ENCODE results near the gene TTC3.
"Not testable (repeated sequence)": the region's sequence is repeated elsewhere in the genome, so short reads cannot be mapped to it uniquely, and the experiment has no call there.

Gene TTC3

GRCh38 chr21:37072988-37073416 is at the start of gene TTC3, which contains the start of gene PIGP:
TTC3 (plus strand) TSS chr21:37073254; CDS start chr21:37087258, 14,004 bp downstream.
PIGP (minus strand) TSS chr21:37073071; CDS start chr21:37072515, 556 bp downstream.
- in situ Hi-C loops (cut with HindIII; ENCODE audit: low sequenced_read_pairs): no loop called here

GRCh38 chr21:37026499-37026898 is 46.6 kb upstream of the TTC3 start:
- in situ Hi-C loops (cut with HindIII; ENCODE audit: low sequenced_read_pairs): no loop called here

GRCh38 chr21:37028570-37028969 is 44.5 kb upstream of the TTC3 start:
- in situ Hi-C loops (cut with HindIII; ENCODE audit: low sequenced_read_pairs): no loop called here

DNA sequence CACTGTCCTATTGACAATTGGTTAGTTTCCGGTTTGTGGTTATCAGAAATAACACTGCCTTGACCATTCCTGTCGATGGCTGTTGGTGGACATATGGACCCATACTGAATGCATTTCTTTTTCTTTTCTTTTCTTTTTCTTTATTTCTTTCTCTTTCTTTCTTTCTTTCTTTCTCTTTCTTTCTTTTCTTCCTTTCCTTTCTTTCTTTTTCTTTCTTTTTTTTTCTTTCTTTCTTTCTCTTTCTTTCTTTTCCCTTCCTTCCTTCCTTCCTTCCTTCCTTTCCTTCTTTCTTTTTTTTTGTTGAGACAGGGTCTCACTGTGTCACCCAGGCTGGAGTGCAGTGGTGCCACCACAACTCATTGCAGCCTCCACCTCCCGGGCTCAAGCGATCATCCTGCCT is 42.2 kb upstream of the TTC3 start:
- in situ Hi-C loops (cut with HindIII; ENCODE audit: low sequenced_read_pairs): no loop called here

GRCh38 chr21:37032293-37032692 is 40.8 kb upstream of the TTC3 start:
- in situ Hi-C loops (cut with HindIII; ENCODE audit: low sequenced_read_pairs): no loop called here

DNA sequence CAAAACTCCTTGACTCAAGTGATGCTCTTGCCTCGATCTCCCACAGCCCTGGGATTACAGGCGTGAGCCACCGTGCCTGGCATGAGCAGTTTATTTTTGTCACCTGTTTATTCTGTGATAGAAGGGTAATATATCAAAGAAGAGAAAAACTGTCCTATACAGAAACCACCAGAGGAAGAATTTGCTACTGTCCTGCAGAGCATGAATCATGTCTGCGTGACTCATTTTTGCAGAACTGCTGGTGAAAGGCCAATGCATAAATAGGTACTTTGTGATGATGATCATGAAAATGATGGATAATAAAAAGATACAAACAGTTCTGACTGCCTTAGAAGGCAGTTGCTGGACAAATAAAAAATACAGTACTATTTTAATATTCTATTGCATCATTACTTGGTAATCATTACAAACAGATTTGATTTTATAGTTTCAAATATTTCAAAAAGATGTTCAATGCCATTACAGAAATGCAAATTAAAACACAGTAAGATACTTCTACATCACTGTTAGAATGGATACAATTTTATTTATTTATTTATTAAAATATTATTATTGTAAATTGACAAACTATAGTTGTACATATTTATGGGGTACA is 40.1 kb upstream of the TTC3 start:
- in situ Hi-C loops (cut with HindIII; ENCODE audit: low sequenced_read_pairs): no loop called here

DNA sequence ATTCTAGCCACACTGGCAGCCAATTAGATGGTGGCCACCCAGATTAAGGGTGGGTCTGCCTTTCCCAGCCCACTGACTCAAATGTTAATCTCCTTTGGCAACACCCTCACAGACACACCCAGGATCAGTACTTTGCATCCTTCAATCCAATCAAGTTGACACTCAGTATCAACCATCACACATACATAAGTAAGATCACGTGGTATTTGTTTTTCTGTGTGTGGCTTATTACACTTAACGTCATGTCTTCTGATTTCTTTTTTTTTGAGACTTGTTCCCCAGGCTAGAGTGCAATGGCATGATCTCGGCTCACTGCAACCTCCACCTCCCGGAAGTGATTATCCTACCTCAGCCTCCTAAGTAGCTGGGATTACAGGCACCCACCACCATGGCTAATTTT is 38.7 kb upstream of the TTC3 start:
- in situ Hi-C loops (cut with HindIII; ENCODE audit: low sequenced_read_pairs): not testable (repeated sequence)

GRCh38 chr21:37036177-37036576 is 36.9 kb upstream of the TTC3 start:
- in situ Hi-C loops (cut with HindIII; ENCODE audit: low sequenced_read_pairs): no loop called here

DNA sequence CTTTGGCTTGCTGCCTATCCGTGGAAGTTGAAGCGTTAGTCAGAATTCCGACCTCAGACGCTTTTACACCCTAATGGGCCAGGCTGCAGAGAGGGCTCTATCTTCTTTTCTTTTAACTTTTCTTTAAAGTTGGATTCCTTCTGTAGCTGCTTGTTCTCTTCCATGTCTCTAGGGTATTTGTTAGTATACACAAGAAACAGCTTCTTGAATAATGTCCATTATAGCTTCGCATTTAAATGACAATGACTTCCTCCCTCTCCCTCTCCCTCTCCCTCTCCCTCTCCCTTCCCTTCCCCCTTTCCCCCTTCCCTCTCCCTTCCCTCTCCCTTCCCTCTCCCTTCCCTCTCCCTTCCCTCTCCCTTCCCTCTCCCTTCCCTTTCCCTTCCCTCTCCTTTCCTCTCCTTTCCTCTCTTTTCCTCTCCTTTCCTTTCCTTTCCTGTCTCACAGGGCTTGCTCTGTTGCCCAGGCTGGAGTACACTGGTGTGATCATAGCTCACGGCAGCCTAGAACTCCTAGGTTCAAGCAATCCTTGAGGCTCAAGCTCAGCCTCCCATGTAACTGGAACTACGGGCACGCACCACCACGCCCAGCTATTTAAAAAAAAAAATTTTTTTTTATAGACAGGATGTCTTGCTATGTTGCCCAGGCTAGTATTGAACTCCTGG is 33.5 kb upstream of the TTC3 start:
- in situ Hi-C loops (cut with HindIII; ENCODE audit: low sequenced_read_pairs): no loop called here

DNA sequence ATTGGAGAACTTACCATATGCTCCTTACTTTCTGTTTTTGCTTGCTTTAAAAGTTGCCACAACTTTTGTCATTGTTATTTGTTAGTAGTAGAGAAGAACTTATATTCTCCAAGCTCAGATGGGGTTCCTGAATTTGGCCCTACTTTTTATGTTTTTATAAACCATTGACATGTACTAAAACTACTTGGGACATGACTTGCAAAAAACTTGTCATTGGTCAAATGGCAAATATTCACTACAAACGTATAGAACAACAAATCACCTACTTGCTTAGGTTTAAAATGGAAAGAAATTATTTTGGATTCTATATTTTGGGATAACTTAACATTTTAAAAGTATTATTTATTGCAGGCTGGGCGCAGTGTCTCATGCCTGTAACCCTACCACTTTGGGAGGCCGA is 32.8 kb upstream of the TTC3 start:
- in situ Hi-C loops (cut with HindIII; ENCODE audit: low sequenced_read_pairs): no loop called here

DNA sequence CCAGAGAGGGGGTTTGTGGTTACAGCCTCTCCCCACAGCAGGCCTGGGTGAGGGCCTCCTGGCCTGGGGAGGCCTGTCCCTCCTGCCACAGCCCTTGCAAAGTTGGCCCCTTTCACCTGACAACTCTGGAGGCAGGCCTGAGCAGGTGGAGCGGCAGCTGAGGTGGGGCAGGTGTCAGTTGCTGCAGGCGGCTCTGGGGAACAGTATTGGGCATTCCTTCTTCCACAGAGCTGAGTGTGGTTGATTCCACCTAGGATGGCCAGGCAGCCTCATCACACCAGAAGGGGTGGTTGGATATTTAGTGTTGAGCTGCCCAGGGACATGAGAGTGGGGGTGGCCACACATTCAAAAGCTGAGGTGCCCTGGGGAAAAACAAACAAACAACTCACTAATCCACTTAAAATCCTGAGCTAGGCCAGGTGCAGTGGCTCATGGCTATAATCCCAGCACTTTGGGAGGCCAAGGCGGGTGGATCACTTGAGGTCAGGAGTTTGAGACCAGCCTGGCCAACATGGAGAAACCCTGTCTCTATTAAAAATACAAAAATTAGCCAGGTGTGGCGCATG is 31.3 kb upstream of the TTC3 start:
- in situ Hi-C loops (cut with HindIII; ENCODE audit: low sequenced_read_pairs): no loop called here

DNA sequence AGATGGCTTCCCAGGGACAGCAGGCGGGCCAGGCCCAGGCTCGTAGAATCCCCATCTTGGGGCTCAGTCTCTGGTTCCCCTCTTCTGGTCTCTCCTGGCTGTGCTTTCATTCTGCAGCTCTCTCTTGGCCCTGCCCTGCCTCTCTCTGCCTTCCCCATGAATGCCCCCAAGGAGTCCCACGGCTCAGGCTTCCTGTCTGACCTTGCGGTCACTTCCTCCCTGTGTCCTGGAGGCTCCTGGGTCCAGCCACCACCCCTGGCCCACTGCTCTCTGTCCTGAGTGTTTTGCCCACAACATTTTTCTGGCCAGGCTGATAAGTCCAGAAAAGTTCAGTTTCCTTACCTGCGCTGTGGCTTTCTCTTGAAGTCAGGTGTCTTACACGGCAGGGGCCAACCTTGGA is 29.2 kb upstream of the TTC3 start:
- in situ Hi-C loops (cut with HindIII; ENCODE audit: low sequenced_read_pairs): no loop called here

DNA sequence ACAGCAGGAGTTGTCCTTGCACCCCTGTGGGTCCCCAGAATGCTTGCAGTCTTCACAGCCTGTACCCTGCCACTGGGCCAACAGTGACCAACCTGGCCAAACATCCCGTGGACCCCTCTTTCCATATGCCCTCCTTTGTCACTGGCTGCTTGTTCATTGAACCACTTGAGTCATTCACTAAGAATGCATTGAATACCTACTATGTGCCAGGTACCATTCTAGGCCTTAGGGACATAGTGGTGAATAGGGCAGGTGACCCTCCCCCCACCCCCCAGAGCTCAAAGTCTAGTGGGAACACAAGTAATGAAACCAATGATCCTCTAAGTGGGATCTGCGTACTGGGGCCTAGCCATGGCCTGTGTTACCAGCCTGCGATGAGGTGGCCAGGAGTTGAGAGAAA is 28.4 kb upstream of the TTC3 start:
- in situ Hi-C loops (cut with HindIII; ENCODE audit: low sequenced_read_pairs): no loop called here

- in situ Hi-C loops (cut with HindIII; ENCODE audit: low sequenced_read_pairs): no loop called here
Observed at GRCh38 chr21:37045149-37045548, 27.9 kb upstream of the TTC3 start.

GRCh38 chr21:37045556-37045955 is 27.5 kb upstream of the TTC3 start:
- in situ Hi-C loops (cut with HindIII; ENCODE audit: low sequenced_read_pairs): no loop called here

DNA sequence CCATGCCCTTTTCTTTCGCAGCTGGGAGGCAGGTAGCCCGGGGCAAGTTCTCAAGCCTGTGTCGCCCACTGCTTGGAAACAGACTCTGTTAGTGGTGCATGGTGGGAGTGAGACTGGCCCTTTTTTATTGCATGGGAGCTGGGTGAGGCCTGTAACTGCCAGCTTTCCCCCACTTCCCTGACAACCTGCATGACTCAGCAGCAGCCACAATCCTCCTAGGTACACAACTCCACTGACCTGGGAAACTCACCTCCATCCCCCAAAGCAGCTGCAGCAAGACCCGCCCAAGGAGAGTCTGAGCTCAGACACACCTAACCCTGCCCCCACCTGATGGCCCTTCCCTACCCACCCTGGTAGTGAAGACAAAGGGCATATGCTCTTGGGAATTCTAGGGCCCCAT is 26.0 kb upstream of the TTC3 start:
- in situ Hi-C loops (cut with HindIII; ENCODE audit: low sequenced_read_pairs): no loop called here

DNA sequence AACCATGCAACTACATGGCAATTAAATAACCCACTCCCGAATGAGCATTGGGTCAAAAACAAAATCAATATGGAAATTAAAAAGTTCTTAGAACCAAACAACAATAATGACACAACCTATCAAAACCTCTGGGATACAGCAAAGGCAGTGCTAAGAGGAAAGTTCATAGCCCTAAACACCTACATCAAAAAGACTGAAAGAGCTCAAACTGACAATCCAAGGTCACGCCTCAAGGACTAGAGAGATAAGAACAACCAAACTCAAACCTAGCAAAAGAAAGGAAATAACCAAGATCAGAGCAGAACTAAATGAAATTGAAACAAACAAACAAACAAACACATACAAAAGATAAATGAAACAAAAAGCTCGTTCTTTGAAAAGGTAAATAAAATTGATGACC is 23.3 kb upstream of the TTC3 start:
- in situ Hi-C loops (cut with HindIII; ENCODE audit: low sequenced_read_pairs): not testable (repeated sequence)

DNA sequence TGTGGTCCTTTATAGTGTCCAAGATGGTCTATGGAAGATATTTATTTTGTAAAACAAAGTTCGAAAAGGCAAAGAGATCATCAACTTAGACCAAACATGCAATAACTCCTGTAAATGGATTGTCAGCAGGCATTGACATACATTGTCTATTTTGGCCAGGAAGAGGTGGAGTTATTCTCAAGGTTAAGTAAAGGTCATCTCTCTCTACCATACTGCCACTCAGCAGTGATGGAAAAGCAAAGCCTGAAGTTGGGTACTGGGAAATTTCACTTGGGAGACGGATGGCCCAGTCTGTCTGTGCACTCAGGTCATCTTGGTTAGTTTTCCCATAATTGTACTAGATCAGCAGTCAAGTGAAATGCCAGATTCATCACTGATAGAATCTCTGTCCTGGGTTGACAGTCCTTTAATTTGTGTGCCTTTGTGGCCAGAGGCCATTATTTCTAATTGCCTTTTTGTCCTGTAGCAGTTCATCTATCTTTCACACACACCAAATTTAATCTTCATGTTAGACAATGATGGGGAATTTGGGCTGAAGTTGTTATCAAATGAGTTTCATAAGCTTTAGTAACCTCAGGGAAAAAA is 17.7 kb upstream of the TTC3 start:
- in situ Hi-C loops (cut with HindIII; ENCODE audit: low sequenced_read_pairs): no loop called here

GRCh38 chr21:37057614-37058013 is 15.4 kb upstream of the TTC3 start:
- in situ Hi-C loops (cut with HindIII; ENCODE audit: low sequenced_read_pairs): no loop called here

DNA sequence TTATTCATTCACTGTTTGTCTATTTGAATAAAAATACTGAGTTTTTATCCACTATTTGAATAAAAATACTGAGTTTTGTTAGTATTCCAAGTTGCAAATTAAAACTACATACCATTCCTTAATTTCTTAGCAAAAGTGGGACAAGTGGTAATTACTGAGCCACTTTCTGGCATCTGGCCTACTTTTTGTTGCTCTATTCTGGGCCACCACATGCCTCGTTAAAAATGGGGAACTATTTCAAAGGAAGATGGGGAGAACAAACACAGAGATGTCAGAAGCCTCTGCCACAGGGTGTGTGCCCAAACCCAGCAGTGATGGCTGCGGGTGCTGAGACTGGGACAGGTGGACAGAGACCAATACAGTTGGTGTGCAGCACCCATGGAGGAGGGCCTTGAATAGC is 14.8 kb upstream of the TTC3 start:
- in situ Hi-C loops (cut with HindIII; ENCODE audit: low sequenced_read_pairs): no loop called here

- in situ Hi-C loops (cut with HindIII; ENCODE audit: low sequenced_read_pairs): no loop called here
Observed at GRCh38 chr21:37059181-37059580, 13.9 kb upstream of the TTC3 start.

GRCh38 chr21:37060296-37060695 is 12.8 kb upstream of the TTC3 start:
- in situ Hi-C loops (cut with HindIII; ENCODE audit: low sequenced_read_pairs): no loop called here
